Fibroblast of lung (primary cell): ENCODE data around the gene IP6K1.

Experiments used
- CTCF ChIP-seq, 2 donors: IDR thresholded peaks in 1 of 2; conservative IDR thresholded peaks in 1 of 2; 1 replicate in 1 of 2; 2 replicates in 1 of 2; pipeline ENCODE4 v1.5.1; 2011 to 2012; ENCODE audit warnings: low read length in 2 of 2, control low read depth in 1 of 2, inconsistent platforms in 1 of 2, low read depth in 1 of 2, mild to moderate bottlenecking in 1 of 2
- EZH2 ChIP-seq: IDR thresholded peaks from 2 replicates; pipeline ENCODE4 v1.5.1; 2012; ENCODE audit warnings: low read length, control low read depth, mild to moderate bottlenecking; ENCODE audit errors: missing control alignments

GRCh38 chr3:49791571-49791970, 5.2 kb upstream of the IP6K1 start:
- TF ChIP-seq CTCF (conservative IDR thresholded peaks at IDR 0.05 in 1 of 2, IDR thresholded peaks at IDR 0.05 in 1 of 2; ENCODE audit: low read depth in 1 of 2, low read length in 2 of 2) (no peak), EZH2 (no peak)
